ENCODE data around the gene TTC29.

DNA sequence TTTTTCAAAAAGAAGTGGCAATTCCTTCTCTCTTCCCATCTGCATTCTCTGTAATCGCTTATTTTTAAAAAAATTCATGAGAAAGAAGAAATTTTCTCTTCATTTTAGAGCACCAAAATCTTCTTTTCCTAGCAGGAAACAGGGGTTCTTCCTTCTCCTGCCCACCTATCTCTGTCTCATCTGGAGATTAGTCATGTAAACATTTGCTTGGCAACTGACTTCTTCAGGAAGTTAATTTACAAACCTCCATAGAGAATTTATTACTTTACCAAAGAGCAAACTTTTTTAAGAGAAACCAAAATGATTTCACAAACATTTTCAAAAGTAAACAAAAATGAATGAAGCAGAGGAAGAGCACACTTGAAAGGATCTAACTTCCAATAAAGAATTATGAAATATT lies 13.5 kb downstream of the TTC29 start:
- no peak for TF ChIP-seq EZH2phosphoT487 (IDR thresholded peaks at IDR 0.05; ENCODE audit: insufficient read depth, low read depth)
- TF ChIP-seq EZH2 (IDR thresholded peaks at IDR 0.05; ENCODE audit: insufficient read depth, poor library complexity, severe bottlenecking) = no peak

Data from GM23248 (cell line).